Measurements from ENCODE around the gene PHTF2.

Gene PHTF2

GRCh38 chr7:77897004-77897547 is 98.5 kb downstream of the PHTF2 start:
- DNase-seq (ENCODE audit: low read depth): no peak
- no peak overlapping the region for H3K4me3 ChIP-seq (ENCODE audit: low read depth, low read length)
- TF ChIP-seq CTCF (IDR thresholded peaks at IDR 0.05; ENCODE audit: control insufficient read depth, extremely low read depth, insufficient read depth): no peak

- TF ChIP-seq CTCF (IDR thresholded peaks at IDR 0.05; ENCODE audit: control insufficient read depth, extremely low read depth, insufficient read depth): no peak
- no peak overlapping the region for H3K4me3 ChIP-seq (ENCODE audit: low read depth, low read length)
- DNase-seq (ENCODE audit: low read depth): no peak
Observed at GRCh38 chr7:77899516-77899915, 100.9 kb downstream of the PHTF2 start.

GRCh38 chr7:77903597-77903996 is 105.0 kb downstream of the PHTF2 start:
- TF ChIP-seq CTCF (IDR thresholded peaks at IDR 0.05; ENCODE audit: control insufficient read depth, extremely low read depth, insufficient read depth): peak; percentile 33
- no peak for DNase-seq (ENCODE audit: low read depth)
- no peak overlapping the region for H3K4me3 ChIP-seq (ENCODE audit: low read depth, low read length)

GRCh38 chr7:77904252-77904651 is 105.7 kb downstream of the PHTF2 start:
- H3K4me3 ChIP-seq (ENCODE audit: low read depth, low read length): no peak overlapping the region
- no peak for TF ChIP-seq CTCF (IDR thresholded peaks at IDR 0.05; ENCODE audit: control insufficient read depth, extremely low read depth, insufficient read depth)

GRCh38 chr7:77907281-77907680 is 108.7 kb downstream of the PHTF2 start:
- no peak for TF ChIP-seq CTCF (IDR thresholded peaks at IDR 0.05; ENCODE audit: control insufficient read depth, extremely low read depth, insufficient read depth)
- H3K4me3 ChIP-seq (ENCODE audit: low read depth, low read length): no peak overlapping the region
- DNase-seq (ENCODE audit: low read depth): no peak

More at GRCh38 chr7:77904252-77904651, 105.7 kb downstream of the PHTF2 start:
- DNase-seq (ENCODE audit: low read depth): no peak

GRCh38 chr7:77908664-77909063 is 110.1 kb downstream of the PHTF2 start:
- DNase-seq (ENCODE audit: low read depth): no peak
- no peak for TF ChIP-seq CTCF (IDR thresholded peaks at IDR 0.05; ENCODE audit: control insufficient read depth, extremely low read depth, insufficient read depth)
- no peak overlapping the region for H3K4me3 ChIP-seq (ENCODE audit: low read depth, low read length)

- DNase-seq (ENCODE audit: low read depth): peak; percentile 92
- TF ChIP-seq CTCF (IDR thresholded peaks at IDR 0.05; ENCODE audit: control insufficient read depth, extremely low read depth, insufficient read depth): peak; percentile 68
- no peak overlapping the region for H3K4me3 ChIP-seq (ENCODE audit: low read depth, low read length)
Observed at GRCh38 chr7:77910124-77910523, 111.6 kb downstream of the PHTF2 start.

All from LNCaP clone FGC (cell line).